Stimulated activated CD8-positive, alpha-beta memory T cell treated with anti-CD3 and anti-CD28 coated beads, Interleukin-7, amount 100 ng/mL, for 48 hours (primary cell): ENCODE results near the gene DBP.

Experiments
- DNase-seq, 2 donors: peaks; one replicate each; pipeline ENCODE4 v3.0.0-alpha.2; 2020; ENCODE audit warnings: low read depth in 1 of 2; ENCODE audit errors: extremely low read depth in 1 of 2

Gene DBP

GRCh38 chr19:48613852-48614435 is 23.2 kb downstream of the DBP start:
- DNase-seq = no peak

DNA sequence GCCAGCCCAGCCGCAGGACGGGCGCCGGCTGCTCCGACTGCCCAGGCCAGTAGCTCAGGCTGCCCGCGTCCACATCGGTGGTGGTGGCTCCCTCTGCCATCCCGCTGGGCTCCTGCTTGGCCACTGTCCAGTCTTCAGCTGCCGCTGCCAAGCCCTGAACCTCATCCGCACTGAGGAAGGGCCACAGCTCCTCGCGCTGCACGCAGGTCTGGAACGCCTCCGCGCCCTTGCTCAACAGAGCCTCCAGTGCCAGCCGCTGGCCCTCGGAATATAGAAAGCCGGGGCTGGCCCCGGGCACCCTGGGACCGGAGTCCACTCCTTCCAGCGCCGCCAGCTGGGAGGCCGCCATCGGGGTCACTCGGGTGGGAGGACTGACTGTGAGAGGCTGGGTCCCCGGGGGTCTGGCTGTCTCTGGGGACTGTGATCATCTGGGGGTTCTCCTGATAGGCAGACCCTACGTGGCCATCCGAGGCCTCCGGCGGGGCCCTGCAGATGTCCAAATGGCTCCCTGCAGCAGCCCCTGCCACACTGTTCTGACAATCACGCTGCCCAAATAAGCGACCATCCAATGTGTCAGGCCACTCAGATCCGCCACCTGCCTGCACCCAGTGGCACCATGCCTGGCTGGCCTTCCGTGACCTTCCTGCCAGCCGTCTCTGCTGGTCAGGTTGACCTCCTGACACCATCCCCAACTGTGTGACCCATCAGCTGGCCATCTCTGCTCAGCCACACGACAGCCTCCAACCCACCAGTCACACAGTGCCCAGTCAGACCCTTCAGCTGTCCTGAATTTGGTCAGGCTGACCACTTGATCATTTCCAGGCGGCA is 23.9 kb downstream of the DBP start:
- DNase-seq = no peak

DNA sequence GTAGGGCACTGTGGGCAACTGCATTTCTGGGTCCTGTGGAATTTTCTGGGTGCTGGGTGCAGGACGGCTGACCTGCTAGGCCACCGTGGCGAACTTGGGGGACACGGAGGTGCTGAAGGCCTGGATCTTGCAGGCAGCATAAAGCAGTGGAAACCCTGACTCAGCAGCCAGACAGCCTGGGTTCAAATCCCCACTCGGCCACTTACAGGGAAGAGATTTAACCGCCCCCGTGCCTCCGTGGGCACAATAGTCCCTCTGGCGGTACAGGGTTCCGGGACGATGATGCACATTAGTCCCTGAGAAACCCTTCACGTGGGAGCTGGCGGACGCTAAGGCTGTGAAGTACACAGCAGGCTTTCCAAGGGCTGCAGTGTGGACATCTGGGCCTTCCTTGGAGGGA is 25.3 kb downstream of the DBP start:
- DNase-seq = no peak

GRCh38 chr19:48609571-48610108 is 27.5 kb downstream of the DBP start:
- no peak for DNase-seq

DNA sequence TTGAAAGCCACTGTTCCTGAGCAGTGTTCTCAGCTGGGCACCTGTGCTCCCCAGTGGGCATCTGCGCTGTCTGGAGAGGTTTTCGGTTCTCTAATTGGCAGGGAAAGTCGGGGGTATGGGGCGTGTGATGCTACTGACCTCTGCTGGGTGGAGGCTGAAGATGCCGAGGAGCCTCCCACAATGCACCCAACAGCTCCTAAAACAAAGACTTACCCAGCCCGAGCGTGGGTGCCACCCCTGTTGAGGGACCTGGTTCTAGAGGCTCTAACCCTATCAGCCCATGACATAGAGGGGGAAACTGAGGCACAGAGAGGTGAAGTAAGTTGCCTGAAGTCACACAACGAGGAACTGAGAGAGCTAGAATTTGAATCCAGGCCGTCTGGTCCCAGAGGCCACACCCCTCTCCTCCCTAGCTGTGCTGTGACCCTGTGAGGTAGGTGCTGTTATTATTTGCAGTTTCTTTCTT is 28.3 kb downstream of the DBP start:
- no peak for DNase-seq

- no peak for DNase-seq
These were observed 29.8 kb downstream of the DBP start for GRCh38 chr19:48607359-48607755.

GRCh38 chr19:48606463-48607358 is 30.5 kb downstream of the DBP start, which contains the start of gene SPACA4:
Gene SPACA4, plus strand, starts transcription at chr19:48606742. Its CDS starts 237 bp downstream, at chr19:48606979.
- no peak for DNase-seq

DNA sequence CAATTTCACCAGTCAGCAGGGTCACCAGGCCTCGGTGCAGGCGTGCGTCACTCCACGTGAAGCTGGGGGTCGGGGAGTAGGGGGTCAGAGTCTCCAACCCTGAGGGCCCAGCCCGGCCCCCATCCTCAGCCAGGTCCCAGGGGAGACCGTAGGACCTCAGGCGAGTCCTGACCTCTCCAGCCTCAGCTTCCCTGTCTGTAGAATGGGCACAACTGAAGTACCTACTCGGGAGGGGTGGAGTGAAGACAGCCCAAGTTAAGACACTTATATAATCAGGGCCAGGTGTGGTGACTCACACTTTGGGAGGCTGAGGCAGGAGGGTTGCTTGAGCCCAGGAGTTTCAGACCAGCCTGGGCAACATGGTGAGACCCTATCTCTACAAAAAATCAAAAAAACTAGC is 33.3 kb downstream of the DBP start:
- DNase-seq = no peak

DNA sequence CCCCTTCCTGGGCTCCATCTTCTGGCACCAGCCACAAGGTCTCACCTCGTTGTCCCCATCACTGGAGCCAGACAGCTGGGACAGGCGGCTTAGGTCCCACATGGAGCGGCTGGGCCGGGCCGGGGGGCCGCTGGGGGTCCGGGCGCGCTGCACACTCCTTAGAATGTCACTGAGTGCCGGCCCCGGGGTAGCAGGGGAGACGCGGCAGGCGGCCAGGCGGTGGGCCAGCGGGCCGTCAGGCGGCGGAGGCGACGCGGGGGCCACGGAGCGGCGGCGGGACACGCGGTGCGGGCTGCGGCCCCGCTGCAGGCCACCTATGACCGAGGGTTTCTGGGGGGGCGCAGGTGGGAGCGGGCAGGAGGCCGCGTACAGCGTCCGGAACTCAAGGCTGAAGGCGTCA is 33.7 kb downstream of the DBP start:
- no peak for DNase-seq

- no peak for DNase-seq
These were observed 34.2 kb downstream of the DBP start for GRCh38 chr19:48603001-48603400.

DNA sequence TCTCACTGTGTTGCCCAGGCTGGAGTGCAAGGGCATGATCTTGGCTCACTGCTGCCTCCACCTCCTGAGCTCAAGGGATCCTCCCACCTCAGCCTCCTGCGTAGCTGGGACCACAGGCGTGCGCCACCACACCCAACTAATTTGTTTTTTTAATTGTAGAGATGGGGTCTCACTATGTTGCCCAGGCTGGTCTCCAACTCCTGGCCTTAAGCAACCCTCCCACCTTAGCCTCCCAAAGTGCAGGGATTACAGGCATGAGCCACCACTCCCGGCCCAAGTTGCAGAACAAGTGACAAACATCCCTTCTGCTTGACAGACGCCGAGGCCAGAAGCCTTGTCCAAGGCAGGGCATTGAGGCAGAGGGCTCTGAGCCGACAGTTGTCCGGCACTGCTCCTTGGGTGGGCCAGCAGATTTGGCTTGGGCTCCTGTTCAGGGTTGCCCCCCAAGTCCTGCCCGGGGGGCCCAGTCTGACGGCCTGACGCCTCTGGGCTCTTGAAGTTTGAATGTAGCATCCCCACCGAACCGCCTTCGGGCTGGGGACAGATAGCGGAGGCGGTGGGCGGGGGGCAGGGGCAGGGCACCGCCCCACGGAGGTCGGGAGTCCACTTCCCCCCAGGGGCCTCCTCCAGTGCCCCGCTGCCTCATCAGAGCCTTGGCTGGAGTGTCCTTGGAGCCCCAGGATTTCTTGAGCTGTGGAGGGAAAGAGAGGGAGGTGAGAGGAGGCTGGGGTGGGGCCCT is 36.3 kb downstream of the DBP start:
- DNase-seq = no peak

GRCh38 chr19:48598996-48599700 is 38.0 kb downstream of the DBP start:
- no peak for DNase-seq

GRCh38 chr19:48596679-48597465 is 40.3 kb downstream of the DBP start:
- no peak for DNase-seq

DNA sequence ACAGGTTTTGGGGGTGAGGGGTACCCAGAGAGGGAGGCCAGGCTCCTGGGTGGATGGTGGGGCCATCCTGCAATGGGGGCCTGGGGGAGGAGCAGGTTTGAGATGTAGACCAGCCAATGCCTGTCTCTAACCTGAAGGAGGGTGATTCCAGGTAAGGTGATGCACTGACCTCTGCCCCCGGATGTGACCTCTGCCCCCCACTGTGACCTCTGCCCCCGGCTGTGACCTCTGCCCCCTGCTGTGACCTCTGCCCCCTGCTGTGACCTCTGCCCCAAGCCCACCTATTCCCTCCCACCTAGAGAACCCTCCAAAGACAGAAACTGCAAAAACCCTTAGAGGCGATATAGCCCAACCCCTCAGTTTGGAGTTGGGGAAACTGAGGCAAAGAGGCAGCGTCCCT is 40.9 kb downstream of the DBP start:
- no peak for DNase-seq

- DNase-seq = no peak
These were observed 41.3 kb downstream of the DBP start for GRCh38 chr19:48595833-48596232.

- no peak for DNase-seq
These were observed 42.0 kb downstream of the DBP start for GRCh38 chr19:48595171-48595570.

DNA sequence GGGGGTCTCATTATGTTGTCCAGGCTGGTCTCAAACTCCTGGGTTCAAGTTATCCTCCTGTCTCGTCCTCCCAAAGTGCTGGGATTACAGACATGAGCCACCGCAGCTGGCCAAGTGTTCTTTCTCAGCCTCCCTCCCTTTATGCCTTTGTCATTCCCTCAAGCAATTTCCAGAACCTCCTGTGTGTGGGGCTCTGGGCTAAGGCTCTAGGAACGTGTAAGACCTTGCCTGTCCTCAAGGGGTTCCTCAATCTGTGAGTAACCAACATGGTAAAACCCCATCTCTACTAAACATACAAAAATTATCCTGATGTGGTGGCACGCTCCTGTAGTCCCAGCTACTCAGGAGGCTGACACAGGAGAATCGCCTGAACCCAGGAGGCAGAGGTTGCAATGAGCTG is 46.2 kb downstream of the DBP start:
- no peak for DNase-seq

DNA sequence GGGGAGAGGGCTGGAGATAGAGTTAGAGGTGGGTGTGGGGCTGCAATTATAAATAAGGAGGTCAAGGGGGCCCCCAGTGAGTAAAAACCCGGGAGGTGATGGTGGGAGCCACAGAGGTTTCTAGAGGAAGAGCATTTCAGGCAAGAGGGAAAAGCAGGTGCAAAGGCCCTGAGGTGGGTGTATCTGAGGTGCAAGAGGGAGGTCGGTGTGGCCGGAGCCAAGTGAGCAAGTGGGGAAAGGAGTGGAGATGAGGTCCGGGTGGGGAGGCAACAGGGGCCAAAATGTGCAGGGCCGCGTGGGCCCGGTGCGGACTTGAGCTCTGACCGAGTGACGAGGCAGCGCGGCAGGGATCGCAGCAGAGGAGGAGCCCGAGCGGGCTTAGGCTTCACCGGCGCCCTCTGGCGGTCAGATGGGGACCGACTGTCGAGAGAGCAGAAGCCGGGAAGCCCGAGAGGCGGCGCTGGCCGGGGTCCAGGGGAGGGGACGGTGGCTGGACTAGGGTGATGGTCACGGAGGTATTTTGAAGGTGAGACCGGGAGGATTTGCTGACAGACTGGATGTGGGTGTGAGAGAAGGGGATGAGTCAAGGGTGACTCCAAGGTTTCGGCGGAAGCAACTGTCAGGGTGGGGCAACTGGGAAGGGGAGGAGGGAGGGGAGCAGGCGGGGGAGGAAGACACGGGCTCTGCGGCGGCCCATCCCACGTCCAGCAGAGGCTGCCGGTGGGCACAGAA is 48.3 kb downstream of the DBP start:
- DNase-seq = peak; percentile 72 to 76
